GM12801 (cell line): ENCODE data around the gene ANKRA2.

Source experiments
- TF ChIP-seq, protein P1 (sequence below): IDR thresholded peaks from one replicate; pipeline ENCODE4 v1.5.1; 2011; ENCODE audit warnings: control low read depth; ENCODE audit not compliant: insufficient read length; ENCODE audit errors: extremely low read depth

Gene ANKRA2, protein sequence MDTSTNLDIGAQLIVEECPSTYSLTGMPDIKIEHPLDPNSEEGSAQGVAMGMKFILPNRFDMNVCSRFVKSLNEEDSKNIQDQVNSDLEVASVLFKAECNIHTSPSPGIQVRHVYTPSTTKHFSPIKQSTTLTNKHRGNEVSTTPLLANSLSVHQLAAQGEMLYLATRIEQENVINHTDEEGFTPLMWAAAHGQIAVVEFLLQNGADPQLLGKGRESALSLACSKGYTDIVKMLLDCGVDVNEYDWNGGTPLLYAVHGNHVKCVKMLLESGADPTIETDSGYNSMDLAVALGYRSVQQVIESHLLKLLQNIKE

DNA sequence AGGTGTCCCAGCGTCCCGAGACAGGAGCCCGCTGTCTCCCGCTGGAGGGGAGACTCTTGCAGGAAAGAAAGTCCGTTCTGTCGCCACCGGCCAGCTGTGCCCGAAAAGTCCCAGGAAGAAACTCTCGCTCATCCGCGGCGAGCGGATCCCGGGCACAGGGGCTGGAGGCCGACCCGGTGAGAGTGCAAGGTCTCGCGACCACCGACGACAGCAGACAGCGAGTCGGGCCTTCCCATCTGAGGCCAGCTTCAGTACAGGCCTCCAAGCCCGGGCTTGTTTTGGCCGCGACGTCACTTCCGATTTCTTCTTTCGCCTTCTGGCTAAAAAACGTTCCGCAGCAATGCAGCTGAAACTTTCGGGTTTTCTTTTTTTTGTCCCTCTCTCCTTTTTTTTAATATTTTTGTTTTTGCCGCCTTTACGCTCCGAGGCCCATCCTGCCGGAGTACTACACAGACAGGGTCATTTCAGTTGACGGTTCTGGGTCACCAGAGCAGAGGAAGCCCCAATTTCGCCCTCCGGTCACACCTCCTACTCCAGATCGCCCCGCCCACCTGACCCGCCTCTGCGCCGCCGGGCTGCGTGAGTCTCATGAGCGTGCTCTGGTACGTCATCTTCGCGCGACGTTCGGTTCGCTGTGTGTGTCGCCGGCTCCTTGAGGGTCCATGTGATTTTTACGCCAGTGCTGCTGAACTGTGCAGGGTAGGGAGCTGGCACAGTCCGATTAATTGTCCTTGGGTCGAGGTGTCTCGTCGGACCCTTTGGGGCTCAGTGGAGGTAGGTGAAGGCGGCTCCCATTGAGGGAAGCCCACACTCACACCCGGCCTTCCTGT lies at the start of gene ANKRA2, which contains the start of gene UTP15:
Gene ANKRA2, minus strand, starts transcription at position 501 of the 830 bp plus-strand sequence. CDS start 2,758 bp downstream, outside the sequence.
Gene UTP15, plus strand, starts transcription at position 605 of the 830 bp plus-strand sequence. CDS start 1,602 bp downstream, outside the sequence.
- TF ChIP-seq, protein P1, sequence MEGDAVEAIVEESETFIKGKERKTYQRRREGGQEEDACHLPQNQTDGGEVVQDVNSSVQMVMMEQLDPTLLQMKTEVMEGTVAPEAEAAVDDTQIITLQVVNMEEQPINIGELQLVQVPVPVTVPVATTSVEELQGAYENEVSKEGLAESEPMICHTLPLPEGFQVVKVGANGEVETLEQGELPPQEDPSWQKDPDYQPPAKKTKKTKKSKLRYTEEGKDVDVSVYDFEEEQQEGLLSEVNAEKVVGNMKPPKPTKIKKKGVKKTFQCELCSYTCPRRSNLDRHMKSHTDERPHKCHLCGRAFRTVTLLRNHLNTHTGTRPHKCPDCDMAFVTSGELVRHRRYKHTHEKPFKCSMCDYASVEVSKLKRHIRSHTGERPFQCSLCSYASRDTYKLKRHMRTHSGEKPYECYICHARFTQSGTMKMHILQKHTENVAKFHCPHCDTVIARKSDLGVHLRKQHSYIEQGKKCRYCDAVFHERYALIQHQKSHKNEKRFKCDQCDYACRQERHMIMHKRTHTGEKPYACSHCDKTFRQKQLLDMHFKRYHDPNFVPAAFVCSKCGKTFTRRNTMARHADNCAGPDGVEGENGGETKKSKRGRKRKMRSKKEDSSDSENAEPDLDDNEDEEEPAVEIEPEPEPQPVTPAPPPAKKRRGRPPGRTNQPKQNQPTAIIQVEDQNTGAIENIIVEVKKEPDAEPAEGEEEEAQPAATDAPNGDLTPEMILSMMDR, result no peak

- TF ChIP-seq, protein P1, result no peak
These were observed 49.6 kb upstream of the ANKRA2 start for GRCh38 chr5:73615085-73615484.

GRCh38 chr5:73612799-73613198 lies 47.4 kb upstream of the ANKRA2 start:
- TF ChIP-seq, protein P1, result no peak

DNA sequence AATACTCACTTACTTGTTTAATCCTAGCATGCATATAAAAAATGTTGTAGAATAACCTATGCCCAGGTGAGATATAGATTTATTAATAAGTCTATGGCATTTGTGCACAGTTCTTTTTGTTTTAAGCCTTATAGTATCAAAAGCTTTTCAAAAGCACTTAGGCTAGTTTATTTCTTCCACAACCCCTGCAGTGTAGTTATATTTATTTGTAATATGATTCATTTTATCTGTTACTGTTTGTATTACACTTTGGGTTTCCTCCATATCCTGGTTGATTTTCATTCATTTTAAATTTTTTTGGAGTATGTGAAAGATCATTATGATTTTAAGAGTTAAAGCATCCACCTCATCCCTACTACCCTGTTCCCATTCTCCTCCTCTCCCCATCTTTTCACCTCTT lies 41.8 kb upstream of the ANKRA2 start:
- TF ChIP-seq, protein P1, result no peak

DNA sequence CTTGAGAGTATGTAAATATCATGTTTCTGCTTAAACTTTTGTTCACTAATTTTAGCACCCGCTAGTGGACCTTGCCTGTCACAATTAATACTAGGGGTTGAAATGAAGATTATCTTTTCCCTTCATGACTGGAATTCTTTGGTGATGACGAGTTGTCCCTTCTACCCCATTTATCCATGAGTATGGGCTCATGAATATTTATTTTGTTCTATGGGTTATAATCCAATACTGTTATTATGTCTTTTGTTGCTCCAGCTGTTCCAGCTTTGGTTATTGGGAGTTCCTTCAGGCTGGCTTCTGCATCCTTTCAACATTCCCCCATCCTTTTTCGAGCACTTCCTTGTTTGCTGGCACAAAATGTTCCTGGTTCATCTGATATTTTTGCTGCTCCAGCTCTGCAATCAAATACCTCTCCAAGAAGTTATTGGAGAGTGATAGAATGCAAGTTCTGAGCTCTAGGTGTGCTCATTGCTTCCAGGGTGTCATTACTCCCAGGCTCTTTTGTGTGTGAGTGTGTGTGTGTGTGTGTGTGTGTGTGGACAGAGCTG lies 40.8 kb upstream of the ANKRA2 start:
- TF ChIP-seq, protein P1, result no peak

- TF ChIP-seq, protein P1, result no peak
These were observed 40.0 kb upstream of the ANKRA2 start for GRCh38 chr5:73605223-73606087.
